ENCODE measurements around the gene VIM.

DNA sequence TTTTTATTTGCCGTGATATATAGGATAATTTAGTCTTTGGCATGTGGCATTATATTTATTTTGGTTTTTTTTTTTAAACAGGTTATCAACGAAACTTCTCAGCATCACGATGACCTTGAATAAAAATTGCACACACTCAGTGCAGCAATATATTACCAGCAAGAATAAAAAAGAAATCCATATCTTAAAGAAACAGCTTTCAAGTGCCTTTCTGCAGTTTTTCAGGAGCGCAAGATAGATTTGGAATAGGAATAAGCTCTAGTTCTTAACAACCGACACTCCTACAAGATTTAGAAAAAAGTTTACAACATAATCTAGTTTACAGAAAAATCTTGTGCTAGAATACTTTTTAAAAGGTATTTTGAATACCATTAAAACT lies 9.1 kb downstream of the VIM start:
- TF ChIP-seq CTCF (IDR thresholded peaks at IDR 0.05) (no peak), POLR2A (IDR thresholded peaks at IDR 0.05) (no peak)
